ENCODE measurements around the gene MDM2. TPM values are rescaled to one million over a fixed set of nuclear protein-coding genes. Genes with fewer than 3 reads are reported as not detected.
A peak's percentile ranks its signal among the peaks of the same experiment; 100 is the strongest.

MDM2 gene
- total and polyA plus RNA-seq, 2 of the 13 experiments (the other 11 are each of a cell fraction or from before 2014, with no cell fraction given), result 29.3 to 314 TPM

DNA sequence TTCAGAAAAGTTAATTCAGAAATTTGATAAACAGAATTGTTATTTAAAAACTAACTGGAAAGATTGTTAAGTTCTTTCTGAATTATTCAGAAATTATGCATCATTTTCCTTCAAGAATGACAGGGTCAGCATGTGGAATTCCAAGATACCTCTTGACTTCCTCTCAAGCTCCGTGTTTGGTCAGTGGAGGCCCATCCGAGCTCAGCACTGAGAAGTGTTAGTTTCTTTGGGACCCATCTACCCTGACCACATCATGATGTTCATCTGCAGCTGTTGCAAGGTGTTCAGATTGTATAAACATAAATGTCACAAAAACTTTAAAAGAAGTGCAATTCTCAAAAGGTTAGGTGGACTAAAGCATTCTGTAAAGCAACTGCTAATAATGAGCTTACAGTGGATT is 33.7 kb downstream of the MDM2 start (continued):
- TF ChIP-seq, protein P1, sequence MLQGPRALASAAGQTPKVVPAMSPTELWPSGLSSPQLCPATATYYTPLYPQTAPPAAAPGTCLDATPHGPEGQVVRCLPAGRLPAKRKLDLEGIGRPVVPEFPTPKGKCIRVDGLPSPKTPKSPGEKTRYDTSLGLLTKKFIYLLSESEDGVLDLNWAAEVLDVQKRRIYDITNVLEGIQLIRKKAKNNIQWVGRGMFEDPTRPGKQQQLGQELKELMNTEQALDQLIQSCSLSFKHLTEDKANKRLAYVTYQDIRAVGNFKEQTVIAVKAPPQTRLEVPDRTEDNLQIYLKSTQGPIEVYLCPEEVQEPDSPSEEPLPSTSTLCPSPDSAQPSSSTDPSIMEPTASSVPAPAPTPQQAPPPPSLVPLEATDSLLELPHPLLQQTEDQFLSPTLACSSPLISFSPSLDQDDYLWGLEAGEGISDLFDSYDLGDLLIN (CRISPR knock-in tag; IDR thresholded peaks at IDR 0.05; ENCODE audit: borderline replicate concordance), result no peak

DNA sequence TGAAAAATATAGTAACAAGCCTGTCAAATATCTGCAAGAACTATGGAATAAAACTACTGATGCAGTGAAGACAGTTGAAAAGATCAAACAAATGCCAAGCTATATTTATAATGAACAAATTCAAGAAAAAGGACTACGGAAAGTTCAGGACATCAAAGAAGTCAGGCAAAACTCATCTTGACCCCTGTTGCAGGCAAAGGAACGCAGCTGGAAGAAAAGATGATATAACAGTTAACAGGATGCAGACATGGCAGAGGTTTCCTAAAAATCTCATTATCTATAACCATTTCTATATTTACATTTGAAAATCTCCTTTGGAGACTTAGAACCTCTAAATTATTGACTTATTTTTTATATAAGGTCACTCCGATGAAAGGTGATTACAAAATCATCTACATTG is 34.1 kb downstream of the MDM2 start:
- in situ Hi-C loops (cut with HindIII; ENCODE audit: extremely low pct_ligation_motif_present, low pct_unique_long_range_greater_than_20kb), result no loop called here
- 98% methylated on average over 3 of the region's 3 CpGs for WGBS (ENCODE audit: low lambda C conversion rate)
- FAIRE-seq, result no peak

More for the DNA sequence above, 34.1 kb downstream of the MDM2 start:
- H3K4me3 ChIP-seq (replicated peaks in 1 of 3; ENCODE audit: insufficient read depth in 1 of 3, low read depth in 2 of 3, low read length in 3 of 3), result no peak overlapping the region
- intact Hi-C loops (cut with micrococcal nuclease; ENCODE audit: unreplicated experiment), result no loop called here
- no peaks in the 10 kb centered on the region for H3K79me2 ChIP-seq (ENCODE audit: insufficient read depth, low read length)
- H3K4me1 ChIP-seq (ENCODE audit: insufficient read depth, low read length), result peaks cover 10% of the 10 kb centered on the region
- no peak overlapping the region for H2AFZ ChIP-seq (ENCODE audit: low read length)
- H4K20me1 ChIP-seq (ENCODE audit: insufficient read depth, low read length), result peaks cover 39% of the 10 kb centered on the region
- BruUV-seq (replicated peaks), result no TSS peak
- no peak for DNase-seq (ENCODE audit: low spot score)
- TF ChIP-seq RBM22 (optimal IDR thresholded peaks at IDR 0.05; ENCODE audit: low read length), result peak; percentile 78
- TF ChIP-seq, protein P2, sequence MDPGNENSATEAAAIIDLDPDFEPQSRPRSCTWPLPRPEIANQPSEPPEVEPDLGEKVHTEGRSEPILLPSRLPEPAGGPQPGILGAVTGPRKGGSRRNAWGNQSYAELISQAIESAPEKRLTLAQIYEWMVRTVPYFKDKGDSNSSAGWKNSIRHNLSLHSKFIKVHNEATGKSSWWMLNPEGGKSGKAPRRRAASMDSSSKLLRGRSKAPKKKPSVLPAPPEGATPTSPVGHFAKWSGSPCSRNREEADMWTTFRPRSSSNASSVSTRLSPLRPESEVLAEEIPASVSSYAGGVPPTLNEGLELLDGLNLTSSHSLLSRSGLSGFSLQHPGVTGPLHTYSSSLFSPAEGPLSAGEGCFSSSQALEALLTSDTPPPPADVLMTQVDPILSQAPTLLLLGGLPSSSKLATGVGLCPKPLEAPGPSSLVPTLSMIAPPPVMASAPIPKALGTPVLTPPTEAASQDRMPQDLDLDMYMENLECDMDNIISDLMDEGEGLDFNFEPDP (CRISPR knock-in tag; conservative IDR thresholded peaks at IDR 0.05), result no peak
- CTCF ChIA-PET (ENCODE audit: low intra/inter-chr PET ratio, low total read pairs), result no interaction called here
- ATAC-seq, result no peak
- H3K27ac ChIP-seq (ENCODE audit: extremely low read length, insufficient read depth, low read length), result no peak overlapping the region
- no peak overlapping the region for H3K4me2 ChIP-seq (ENCODE audit: low read depth, low read length)
- no peaks in the 10 kb centered on the region for H3K27me3 ChIP-seq (ENCODE audit: control insufficient read depth in 1 of 2, insufficient read depth in 2 of 2, low read length in 2 of 2)
- POLR2A ChIA-PET, result interaction anchor here (2.6 kb wide), 1 partner anchor 34 kb away, joined by 9 read pairs; the partner anchor contains the start of gene MDM2
- peaks cover 15 to 49% of the 10 kb centered on the region in 2 experiments for H3K36me3 ChIP-seq (replicated peaks in 1 of 2; ENCODE audit: control insufficient read depth in 1 of 2, insufficient read depth in 2 of 2, low read length in 2 of 2)
- no peaks in the 10 kb centered on the region for H3K9me3 ChIP-seq (ENCODE audit: low read length)
- no peak overlapping the region for H3K9ac ChIP-seq (ENCODE audit: insufficient read depth, low read depth, low read length)

All from HepG2 (cell line).